ENCODE data around the gene EPS8L2.

The EPS8L2 gene

DNA sequence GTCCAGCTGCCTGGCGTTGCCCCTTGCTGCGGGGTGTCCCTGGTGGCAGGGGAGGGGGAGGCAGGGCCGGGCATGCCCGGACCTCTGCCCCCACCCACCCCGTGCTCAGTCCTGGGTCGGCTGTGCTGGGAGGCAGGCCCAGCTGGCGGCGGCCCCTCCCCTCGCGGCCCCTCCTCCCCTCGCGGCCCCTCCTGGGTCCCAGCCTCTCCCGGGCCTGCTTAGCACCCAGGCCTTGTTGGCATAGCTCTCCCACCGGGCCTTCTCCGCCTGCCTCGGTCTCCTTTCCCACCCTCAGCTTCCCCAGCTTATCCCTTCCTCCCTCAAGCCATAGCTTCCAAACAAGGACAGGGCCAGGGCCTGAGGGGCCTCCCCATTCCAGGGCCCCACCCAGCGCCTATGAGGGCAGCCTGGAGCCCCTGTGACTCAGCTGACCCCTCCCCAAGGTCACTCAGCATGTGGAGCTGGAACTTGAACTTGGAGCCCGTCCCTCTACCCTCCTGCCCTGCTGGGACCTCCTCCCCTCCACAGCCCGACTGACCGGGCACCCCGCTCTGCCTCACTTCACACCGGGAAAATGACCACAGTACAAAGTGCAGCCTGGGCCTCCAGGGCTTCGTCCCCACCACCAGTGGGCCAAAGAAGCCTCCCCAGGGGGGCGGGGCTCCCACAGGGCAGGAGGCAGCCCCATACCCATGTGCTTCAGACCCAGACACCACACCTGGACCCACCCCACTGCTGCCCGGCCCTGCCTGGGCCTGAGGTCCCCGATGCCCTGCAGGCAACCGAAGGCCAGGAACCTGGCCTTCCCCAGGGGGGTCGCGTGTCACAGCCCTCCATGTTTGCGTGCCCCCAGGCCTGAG is 1.2 kb downstream of the EPS8L2 start:
- DNase-seq (ENCODE audit: extremely low spot score), result peak; percentile 32
- no peak for TF ChIP-seq CTCF (IDR thresholded peaks at IDR 0.05; ENCODE audit: control extremely low read depth, extremely low read depth, low read depth, missing control alignments)
- CTCF ChIA-PET, result interaction anchor here (1.0 to 2.5 kb wide), 3 partner anchors 17 to 89 kb away, joined by 3 to 8 read pairs (median 7); no protein-coding TSS in a partner anchor
- POLR2A ChIA-PET, result interaction anchor here (0.6 kb wide), 1 partner anchor 47 kb away, joined by 8 read pairs; no protein-coding TSS in a partner anchor

DNA sequence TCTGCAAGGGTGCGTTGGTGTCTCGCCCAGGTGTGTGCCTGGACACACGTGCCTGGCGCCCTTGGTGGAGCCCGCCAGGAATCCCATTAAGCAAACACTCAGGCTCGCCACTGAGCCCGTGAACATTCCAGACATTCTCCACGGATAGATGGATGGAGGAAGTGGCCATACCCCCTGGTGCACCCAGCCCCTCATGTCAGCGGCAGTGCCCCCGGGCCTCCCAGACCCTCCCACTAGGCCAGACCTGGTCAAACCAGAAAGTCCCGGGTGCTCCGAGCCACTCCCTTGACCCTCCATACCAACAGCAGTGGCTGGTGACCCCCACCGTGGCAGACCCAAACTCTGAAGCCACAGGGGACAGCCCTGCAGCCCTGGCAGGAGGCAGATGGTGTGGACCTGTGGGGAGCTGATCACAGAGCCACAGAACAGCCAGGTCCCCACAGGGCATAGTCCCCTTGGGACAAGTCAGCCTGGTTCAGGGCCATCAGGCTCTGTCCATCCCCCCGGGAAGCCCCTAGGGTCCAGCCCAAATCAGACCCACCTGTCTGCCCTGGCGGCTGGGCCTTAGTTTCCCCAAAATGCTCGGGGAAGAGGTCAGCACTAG is 1.9 kb downstream of the EPS8L2 start:
- peak; percentile 29 for DNase-seq (ENCODE audit: extremely low spot score)
- TF ChIP-seq CTCF (IDR thresholded peaks at IDR 0.05; ENCODE audit: control extremely low read depth, extremely low read depth, low read depth, missing control alignments), result no peak
- CTCF ChIA-PET, result interaction anchor here (1.5 to 2.5 kb wide), 2 partner anchors 16 to 19 kb away, joined by 7 to 8 read pairs; no protein-coding TSS in a partner anchor
- POLR2A ChIA-PET, result no interaction called here

GRCh38 chr11:708511-708910 is 2.5 kb downstream of the EPS8L2 start:
- peak; percentile 26 for DNase-seq (ENCODE audit: extremely low spot score)
- CTCF ChIA-PET, result interaction anchor here (2.5 kb wide), 1 partner anchor 18 kb away, joined by 8 read pairs; no protein-coding TSS in a partner anchor
- POLR2A ChIA-PET, result no interaction called here
- no peak for TF ChIP-seq CTCF (IDR thresholded peaks at IDR 0.05; ENCODE audit: control extremely low read depth, extremely low read depth, low read depth, missing control alignments)

- DNase-seq (ENCODE audit: extremely low spot score), result peak; percentile 27
- ChIA-PET POLR2A (no interaction called here), CTCF (interaction anchor here (1.1 to 2.5 kb wide), 3 partner anchors 13 to 155 kb away, joined by 3 to 8 read pairs (median 3); no protein-coding TSS in a partner anchor)
- no peak for TF ChIP-seq CTCF (IDR thresholded peaks at IDR 0.05; ENCODE audit: control extremely low read depth, extremely low read depth, low read depth, missing control alignments)
These were observed 3.3 kb downstream of the EPS8L2 start for GRCh38 chr11:709109-709997.

DNA sequence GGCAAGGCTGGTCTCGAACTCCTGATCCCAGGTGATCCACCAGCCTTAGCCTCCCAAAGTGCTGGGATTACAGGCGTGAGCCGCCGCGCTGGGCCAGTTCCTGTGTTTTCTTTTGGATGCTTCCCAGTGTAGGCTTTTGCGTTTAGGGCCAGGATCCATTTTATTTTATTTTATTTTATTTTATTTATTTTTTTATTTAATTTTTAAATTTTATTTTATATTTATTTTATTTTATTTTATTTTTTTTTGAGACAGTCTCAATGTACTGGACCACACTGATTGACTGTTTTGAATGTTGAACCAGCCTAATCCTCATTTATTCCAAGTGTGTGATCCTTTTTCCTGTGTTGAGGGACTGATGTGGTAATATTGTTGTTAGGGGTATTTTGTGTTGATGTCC is 8.4 kb downstream of the EPS8L2 start:
- no peak for TF ChIP-seq CTCF (IDR thresholded peaks at IDR 0.05; ENCODE audit: control extremely low read depth, extremely low read depth, low read depth, missing control alignments)
- no peak for DNase-seq (ENCODE audit: extremely low spot score)
- POLR2A ChIA-PET, result no interaction called here
- CTCF ChIA-PET, result no interaction called here

Data from GM10248 (cell line).